HEK293T (cell line): ENCODE measurements around the gene ARFGEF3.

ENCODE experiments used
- CTCF ChIA-PET: fragments of 350-600 bp; formaldehyde crosslinking; extraction: SDS; loops from one replicate; lab custom pipeline; 2021; ENCODE audit warnings: antibody characterized with exemption, inconsistent platforms; lab: Yijun Ruan, JAX
- POLR2A ChIA-PET: fragments of 350-600 bp; formaldehyde crosslinking; extraction: SDS; loops from one replicate; lab custom pipeline; 2020; ENCODE audit warnings: antibody characterized with exemption, inconsistent platforms; lab: Yijun Ruan, JAX
- DNase-seq: peaks from one replicate; pipeline ENCODE4 v3.0.0; 2012; ENCODE audit warnings: mixed read lengths; ENCODE audit errors: extremely low spot score
- ARNT ChIP-seq: fragments of 450-650 bp; IDR thresholded peaks from 2 replicates; pipeline ENCODE4 v1.6.1; 2017; ENCODE audit warnings: mild to moderate bottlenecking
- BHLHE40 ChIP-seq: fragments of 450-650 bp; IDR thresholded peaks from 2 replicates; pipeline ENCODE4 v1.6.1; 2016; ENCODE audit warnings: mild to moderate bottlenecking, moderate library complexity, borderline replicate concordance
- CTBP1 ChIP-seq: fragments of 450-650 bp; IDR thresholded peaks from 2 replicates; pipeline ENCODE4 v1.6.1; 2016; ENCODE audit warnings: borderline replicate concordance
- ELF4 ChIP-seq: fragments of 450-650 bp; IDR thresholded peaks from 2 replicates; pipeline ENCODE4 v1.6.1; 2017; ENCODE audit warnings: antibody characterized with exemption
- FOXA1 ChIP-seq: fragments of 450-650 bp; IDR thresholded peaks from 2 replicates; pipeline ENCODE4 v1.6.1; 2016; ENCODE audit warnings: mild to moderate bottlenecking
- FOXK2 ChIP-seq: fragments of 450-650 bp; IDR thresholded peaks from 2 replicates; pipeline ENCODE4 v1.6.1; 2016; ENCODE audit warnings: mild to moderate bottlenecking
- FOXM1 ChIP-seq: fragments of 450-650 bp; IDR thresholded peaks from 2 replicates; pipeline ENCODE4 v1.6.1; 2017; ENCODE audit warnings: mild to moderate bottlenecking, borderline replicate concordance
- HDGF ChIP-seq: fragments of 450-650 bp; IDR thresholded peaks from 2 replicates; pipeline ENCODE4 v1.6.1; 2017; ENCODE audit warnings: antibody characterized with exemption, borderline replicate concordance
- L3MBTL2 ChIP-seq: fragments of 450-650 bp; conservative IDR thresholded peaks from 2 replicates; pipeline ENCODE4 v1.6.1; 2016; ENCODE audit warnings: mild to moderate bottlenecking
- LEF1 ChIP-seq: fragments of 450-650 bp; IDR thresholded peaks from 2 replicates; pipeline ENCODE4 v1.6.1; 2017; ENCODE audit warnings: mild to moderate bottlenecking, borderline replicate concordance
- NFRKB ChIP-seq: fragments of 450-650 bp; IDR thresholded peaks from 2 replicates; pipeline ENCODE4 v1.6.1; 2016; ENCODE audit warnings: mild to moderate bottlenecking, moderate library complexity
- PKNOX1 ChIP-seq: fragments of 450-650 bp; IDR thresholded peaks from 2 replicates; pipeline ENCODE4 v1.6.1; 2016
- SP1 ChIP-seq: fragments of 450-650 bp; IDR thresholded peaks from 2 replicates; pipeline ENCODE4 v1.6.1; 2017
- SUZ12 ChIP-seq: fragments of 450-650 bp; IDR thresholded peaks from 2 replicates; pipeline ENCODE4 v1.6.1; 2016; ENCODE audit warnings: mild to moderate bottlenecking
- TARDBP ChIP-seq: fragments of 450-650 bp; IDR thresholded peaks from 2 replicates; pipeline ENCODE4 v1.6.1; 2016
- ZNF384 ChIP-seq: fragments of 450-650 bp; IDR thresholded peaks from 2 replicates; pipeline ENCODE4 v1.6.1; 2016

ARFGEF3 gene

DNA sequence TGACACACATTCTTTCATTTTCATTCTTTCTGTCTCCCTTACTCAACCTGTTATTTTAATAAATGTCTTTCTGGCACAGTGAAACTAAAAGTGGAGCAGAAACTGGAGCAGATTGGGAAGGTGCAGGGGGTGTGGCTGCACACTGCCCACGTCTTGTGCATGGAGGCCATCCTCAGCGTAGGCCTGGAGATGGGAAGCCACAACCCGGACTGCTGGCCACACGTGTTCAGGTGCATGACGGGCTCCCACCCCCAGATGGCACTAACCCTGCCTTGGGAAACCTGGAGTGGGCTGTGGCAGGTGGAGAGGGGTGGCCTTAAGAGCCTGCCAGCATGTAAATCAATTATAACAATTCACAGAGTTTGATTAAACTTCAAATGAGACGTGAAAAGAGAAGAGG, 128.0 kb downstream of the ARFGEF3 start:
- peak; percentile 53 for DNase-seq
- CTCF ChIA-PET, result interaction anchor here (1.2 kb wide), 1 partner anchor 11 kb away, joined by 4 read pairs; no protein-coding TSS in a partner anchor
- TF ChIP-seq L3MBTL2 (no peak), NFRKB (no peak), SUZ12 (no peak), SP1 (no peak), FOXM1 (no peak), TARDBP (no peak), ZNF384 (no peak), LEF1 (no peak), HDGF (no peak), FOXA1 (no peak)
- POLR2A ChIA-PET, result no interaction called here

- ChIA-PET POLR2A (no interaction called here), CTCF (interaction anchor here (0.8 kb wide), 1 partner anchor 114 kb away, joined by 3 read pairs; no protein-coding TSS in a partner anchor)
- DNase-seq, result no peak
- TF ChIP-seq ARNT (no peak), TARDBP (no peak), ELF4 (no peak), LEF1 (no peak)
Observed at GRCh38 chr6:138290423-138290962, 128.8 kb downstream of the ARFGEF3 start.

- ChIA-PET CTCF (interaction anchor here (0.8 kb wide), 1 partner anchor 113 kb away, joined by 3 read pairs; no protein-coding TSS in a partner anchor), POLR2A (no interaction called here)
- TF ChIP-seq ARNT, result no peak
- TF ChIP-seq FOXA1, result no peak
- TF ChIP-seq SUZ12, result no peak
- no peak for TF ChIP-seq CTBP1
- TF ChIP-seq ZNF384, result no peak
- TF ChIP-seq LEF1, result no peak
- no peak for TF ChIP-seq FOXK2
- no peak for TF ChIP-seq ELF4
- TF ChIP-seq SP1, result no peak
- no peak for TF ChIP-seq L3MBTL2
- TF ChIP-seq NFRKB, result no peak
- TF ChIP-seq BHLHE40, result no peak
- no peak for TF ChIP-seq HDGF
- no peak for TF ChIP-seq FOXM1
- no peak for TF ChIP-seq TARDBP
- no peak for TF ChIP-seq PKNOX1
- DNase-seq, result no peak
Observed at GRCh38 chr6:138291036-138291848, 129.5 kb downstream of the ARFGEF3 start.

DNA sequence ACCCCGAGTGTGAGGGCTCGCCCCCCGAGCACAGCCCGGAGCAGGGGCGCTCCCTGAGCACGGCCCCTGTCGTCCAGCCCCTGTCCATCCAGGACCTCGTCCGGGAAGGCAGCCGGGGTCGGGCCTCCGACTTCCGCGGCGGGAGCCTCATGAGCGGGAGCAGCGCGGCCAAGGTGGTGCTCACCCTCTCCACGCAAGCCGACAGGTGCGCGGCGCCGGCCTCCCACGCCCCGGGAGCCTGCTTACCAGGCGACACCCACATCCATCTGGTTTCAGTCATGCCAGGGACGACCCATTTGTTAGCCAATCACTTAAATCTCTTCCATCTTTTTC, 130.1 kb downstream of the ARFGEF3 start:
- DNase-seq, result no peak
- ChIA-PET POLR2A (no interaction called here), CTCF (no interaction called here)
- TF ChIP-seq TARDBP (no peak), FOXK2 (no peak), SP1 (no peak), L3MBTL2 (no peak), BHLHE40 (no peak), NFRKB (no peak), PKNOX1 (no peak), ELF4 (no peak)

GRCh38 chr6:138292482-138292881, 130.7 kb downstream of the ARFGEF3 start:
- CTCF ChIA-PET, result no interaction called here
- DNase-seq, result no peak
- POLR2A ChIA-PET, result no interaction called here
- TF ChIP-seq FOXK2 (no peak), FOXA1 (no peak), ELF4 (no peak), SP1 (no peak), HDGF (no peak)

DNA sequence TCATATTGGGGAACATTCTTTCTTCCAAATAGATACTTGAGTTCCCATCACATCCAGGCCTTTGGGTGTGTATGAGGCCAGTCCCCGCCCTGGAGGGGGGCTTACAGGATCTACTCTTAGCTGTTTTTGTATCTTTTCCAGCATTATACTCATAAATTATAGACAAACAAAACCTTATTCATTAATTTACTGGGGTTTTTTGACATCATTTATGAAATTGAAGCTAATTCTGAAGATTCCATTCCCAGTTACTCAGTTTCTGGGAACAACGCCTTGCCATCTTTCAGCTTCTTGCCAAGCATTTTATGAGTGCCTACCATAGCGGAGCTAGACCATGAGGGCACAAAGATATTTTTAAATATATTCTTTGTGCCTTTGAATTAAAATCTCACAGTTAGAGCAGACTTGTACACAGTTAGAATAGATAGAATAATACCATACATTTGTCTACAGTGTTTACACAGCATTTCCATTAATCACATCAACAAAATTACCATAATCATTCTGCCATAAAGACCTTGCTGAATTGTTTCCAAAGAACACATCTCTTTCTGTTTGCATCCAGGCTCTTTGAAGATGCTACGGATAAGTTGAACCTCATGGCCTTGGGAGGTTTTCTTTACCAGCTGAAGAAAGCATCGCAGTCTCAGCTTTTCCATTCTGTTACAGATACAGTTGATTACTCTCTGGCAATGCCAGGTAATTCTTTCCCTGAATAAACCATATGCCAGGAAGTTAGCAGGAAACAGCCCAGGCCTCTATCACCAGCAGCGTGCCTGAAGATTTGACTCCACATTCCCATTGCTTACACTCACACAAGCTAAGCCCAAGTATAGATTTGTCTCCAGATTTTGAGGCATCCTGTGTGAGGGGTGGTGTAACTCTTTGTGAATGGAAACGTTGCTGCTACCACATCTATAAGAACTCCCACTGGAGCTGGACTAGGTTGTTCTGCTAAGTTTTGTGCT, 132.0 kb downstream of the ARFGEF3 start:
- POLR2A ChIA-PET, result no interaction called here
- CTCF ChIA-PET, result no interaction called here
- DNase-seq, result no peak
- TF ChIP-seq BHLHE40 (no peak), NFRKB (no peak), LEF1 (no peak), ARNT (no peak), PKNOX1 (no peak), FOXK2 (no peak), FOXA1 (no peak), L3MBTL2 (no peak), CTBP1 (no peak), ZNF384 (no peak), HDGF (no peak), ELF4 (no peak), SP1 (no peak)
